ENCODE data around the gene ZMYND8. TPM values are rescaled to one million over a fixed set of nuclear protein-coding genes. Genes with fewer than 3 reads are reported as not detected.

Gene ZMYND8
- polyA plus RNA-seq, 1 donor from 2014 or later, result 16.8 TPM

- Histone ChIP-seq H3K4me3 (ENCODE audit: low read length) (no peak overlapping the region), H3K79me2 (replicated peaks; ENCODE audit: insufficient read depth, low read length) (peaks cover 2% of the 10 kb centered on the region), H3K9ac (ENCODE audit: low read length) (no peak overlapping the region), H2AFZ (ENCODE audit: low read depth, low read length) (no peak overlapping the region), H3F3A (ENCODE audit: insufficient read depth, low read length, poor library complexity, severe bottlenecking) (peaks cover 3% of the 10 kb centered on the region), H3K9me3 (ENCODE audit: low read length) (no peaks in the 10 kb centered on the region), H3K27me3 (ENCODE audit: insufficient read depth, low read depth, low read length) (no peaks in the 10 kb centered on the region), H3K27ac (ENCODE audit: low read length) (no peak overlapping the region), H3K4me2 (ENCODE audit: low read length) (no peak overlapping the region), H3K36me3 (ENCODE audit: insufficient read depth, low read length) (no peaks in the 10 kb centered on the region), H3K9me2 (ENCODE audit: insufficient read depth, low read length) (no peaks in the 10 kb centered on the region), H4K20me1 (ENCODE audit: insufficient read depth) (no peaks in the 10 kb centered on the region)
- TF ChIP-seq EP300 (conservative IDR thresholded peaks at IDR 0.05; ENCODE audit: poor library complexity, severe bottlenecking) (no peak), RAD21 (conservative IDR thresholded peaks at IDR 0.05) (no peak)
- TF ChIP-seq, protein P1, sequence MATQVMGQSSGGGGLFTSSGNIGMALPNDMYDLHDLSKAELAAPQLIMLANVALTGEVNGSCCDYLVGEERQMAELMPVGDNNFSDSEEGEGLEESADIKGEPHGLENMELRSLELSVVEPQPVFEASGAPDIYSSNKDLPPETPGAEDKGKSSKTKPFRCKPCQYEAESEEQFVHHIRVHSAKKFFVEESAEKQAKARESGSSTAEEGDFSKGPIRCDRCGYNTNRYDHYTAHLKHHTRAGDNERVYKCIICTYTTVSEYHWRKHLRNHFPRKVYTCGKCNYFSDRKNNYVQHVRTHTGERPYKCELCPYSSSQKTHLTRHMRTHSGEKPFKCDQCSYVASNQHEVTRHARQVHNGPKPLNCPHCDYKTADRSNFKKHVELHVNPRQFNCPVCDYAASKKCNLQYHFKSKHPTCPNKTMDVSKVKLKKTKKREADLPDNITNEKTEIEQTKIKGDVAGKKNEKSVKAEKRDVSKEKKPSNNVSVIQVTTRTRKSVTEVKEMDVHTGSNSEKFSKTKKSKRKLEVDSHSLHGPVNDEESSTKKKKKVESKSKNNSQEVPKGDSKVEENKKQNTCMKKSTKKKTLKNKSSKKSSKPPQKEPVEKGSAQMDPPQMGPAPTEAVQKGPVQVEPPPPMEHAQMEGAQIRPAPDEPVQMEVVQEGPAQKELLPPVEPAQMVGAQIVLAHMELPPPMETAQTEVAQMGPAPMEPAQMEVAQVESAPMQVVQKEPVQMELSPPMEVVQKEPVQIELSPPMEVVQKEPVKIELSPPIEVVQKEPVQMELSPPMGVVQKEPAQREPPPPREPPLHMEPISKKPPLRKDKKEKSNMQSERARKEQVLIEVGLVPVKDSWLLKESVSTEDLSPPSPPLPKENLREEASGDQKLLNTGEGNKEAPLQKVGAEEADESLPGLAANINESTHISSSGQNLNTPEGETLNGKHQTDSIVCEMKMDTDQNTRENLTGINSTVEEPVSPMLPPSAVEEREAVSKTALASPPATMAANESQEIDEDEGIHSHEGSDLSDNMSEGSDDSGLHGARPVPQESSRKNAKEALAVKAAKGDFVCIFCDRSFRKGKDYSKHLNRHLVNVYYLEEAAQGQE (IDR thresholded peaks at IDR 0.05; ENCODE audit: borderline replicate concordance), result no peak
- TF ChIP-seq, protein P2, sequence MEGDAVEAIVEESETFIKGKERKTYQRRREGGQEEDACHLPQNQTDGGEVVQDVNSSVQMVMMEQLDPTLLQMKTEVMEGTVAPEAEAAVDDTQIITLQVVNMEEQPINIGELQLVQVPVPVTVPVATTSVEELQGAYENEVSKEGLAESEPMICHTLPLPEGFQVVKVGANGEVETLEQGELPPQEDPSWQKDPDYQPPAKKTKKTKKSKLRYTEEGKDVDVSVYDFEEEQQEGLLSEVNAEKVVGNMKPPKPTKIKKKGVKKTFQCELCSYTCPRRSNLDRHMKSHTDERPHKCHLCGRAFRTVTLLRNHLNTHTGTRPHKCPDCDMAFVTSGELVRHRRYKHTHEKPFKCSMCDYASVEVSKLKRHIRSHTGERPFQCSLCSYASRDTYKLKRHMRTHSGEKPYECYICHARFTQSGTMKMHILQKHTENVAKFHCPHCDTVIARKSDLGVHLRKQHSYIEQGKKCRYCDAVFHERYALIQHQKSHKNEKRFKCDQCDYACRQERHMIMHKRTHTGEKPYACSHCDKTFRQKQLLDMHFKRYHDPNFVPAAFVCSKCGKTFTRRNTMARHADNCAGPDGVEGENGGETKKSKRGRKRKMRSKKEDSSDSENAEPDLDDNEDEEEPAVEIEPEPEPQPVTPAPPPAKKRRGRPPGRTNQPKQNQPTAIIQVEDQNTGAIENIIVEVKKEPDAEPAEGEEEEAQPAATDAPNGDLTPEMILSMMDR (IDR thresholded peaks at IDR 0.05; ENCODE audit: poor library complexity, severe bottlenecking), result no peak
Measured at GRCh38 chr20:47332381-47333206, 23.9 kb downstream of the ZMYND8 start.

DNA sequence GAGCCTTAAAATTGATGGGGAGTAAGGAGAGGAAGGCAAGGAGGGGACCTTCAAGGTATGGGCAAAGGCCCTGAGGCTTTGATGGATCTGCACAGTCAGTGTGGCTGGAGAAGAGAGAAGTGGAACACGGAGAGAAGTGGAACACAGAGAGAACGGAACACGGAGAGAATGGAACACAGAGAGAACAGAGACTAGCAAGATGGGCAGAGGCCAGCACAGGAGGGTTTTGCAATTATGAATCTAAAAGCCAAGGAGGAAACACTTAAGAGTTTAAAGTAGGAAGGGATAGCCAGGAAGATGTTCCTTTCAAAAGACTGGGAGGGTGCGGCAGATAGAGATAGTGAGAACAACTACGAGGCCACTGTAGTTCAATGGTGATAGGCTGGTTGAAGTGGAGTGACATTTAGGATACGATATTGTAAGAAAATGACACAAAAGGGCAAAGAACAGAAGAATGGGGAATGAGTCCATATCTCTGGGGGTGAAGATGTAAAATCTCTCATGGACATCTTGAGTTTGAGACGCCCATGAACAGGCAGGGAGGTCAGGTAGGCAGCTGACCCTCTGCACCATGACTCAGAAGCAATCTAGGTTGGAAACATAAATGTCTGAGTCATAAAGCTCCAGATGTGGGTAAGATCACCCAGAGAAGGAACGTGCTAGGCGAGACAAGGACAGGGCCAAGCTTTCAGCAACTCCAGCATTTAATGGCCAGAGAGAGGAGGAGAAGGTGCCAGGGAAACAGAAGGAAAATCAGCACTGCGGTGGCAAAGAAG lies 25.4 kb downstream of the ZMYND8 start:
- Histone ChIP-seq H3K4me3 (ENCODE audit: low read length) (no peak overlapping the region), H3K27me3 (ENCODE audit: insufficient read depth, low read depth, low read length) (no peaks in the 10 kb centered on the region), H3K27ac (ENCODE audit: low read length) (no peak overlapping the region), H3K9me2 (ENCODE audit: insufficient read depth, low read length) (no peaks in the 10 kb centered on the region), H3K4me2 (ENCODE audit: low read length) (no peak overlapping the region), H2AFZ (ENCODE audit: low read depth, low read length) (no peak overlapping the region), H3K36me3 (ENCODE audit: insufficient read depth, low read length) (no peaks in the 10 kb centered on the region), H3F3A (ENCODE audit: insufficient read depth, low read length, poor library complexity, severe bottlenecking) (no peaks in the 10 kb centered on the region), H3K9ac (ENCODE audit: low read length) (no peak overlapping the region), H4K20me1 (ENCODE audit: insufficient read depth) (no peaks in the 10 kb centered on the region), H3K79me2 (replicated peaks; ENCODE audit: insufficient read depth, low read length) (no peaks in the 10 kb centered on the region), H3K9me3 (ENCODE audit: low read length) (no peaks in the 10 kb centered on the region)
- no peak for TF ChIP-seq EZH2 (IDR thresholded peaks at IDR 0.05; ENCODE audit: borderline replicate concordance, insufficient read depth, low read length, poor library complexity, severe bottlenecking)
- no peak for TF ChIP-seq MXI1 (conservative IDR thresholded peaks at IDR 0.05; ENCODE audit: poor library complexity, severe bottlenecking)
- no peak for TF ChIP-seq SMC3 (conservative IDR thresholded peaks at IDR 0.05; ENCODE audit: poor library complexity)
- TF ChIP-seq, protein P2 (IDR thresholded peaks at IDR 0.05; ENCODE audit: poor library complexity, severe bottlenecking), result no peak
